GM12878 (cell line): ENCODE measurements around the gene MYO3B. TPM values are rescaled to one million over a fixed set of nuclear protein-coding genes. Genes with fewer than 3 reads are reported as not detected.
A peak's percentile ranks its signal among the peaks of the same experiment; 100 is the strongest.

ENCODE experiments used
- EP300 ChIP-seq, 2 experiments: fragments of 150-350 bp in 1 of 2; IDR thresholded peaks; 2 replicates each; pipeline ENCODE4 v1.6.1; 2011 to 2012; ENCODE audit warnings: low read depth in 2 of 2, low read length in 2 of 2, borderline replicate concordance in 1 of 2, improper control_type of control experiment in 1 of 2, inconsistent platforms in 1 of 2; ENCODE audit not compliant: control insufficient read depth in 1 of 2
- IKZF1 ChIP-seq: fragments of 450-650 bp; conservative IDR thresholded peaks from 2 replicates; pipeline ENCODE4 v1.6.1; 2017; ENCODE audit warnings: antibody characterized with exemption, mild to moderate bottlenecking
- MEF2B ChIP-seq: fragments of 450-650 bp; IDR thresholded peaks from 2 replicates; pipeline ENCODE4 v1.6.1; 2018; ENCODE audit warnings: mild to moderate bottlenecking, moderate library complexity; ENCODE audit not compliant: partially characterized antibody, poor library complexity, severe bottlenecking
- MXI1 ChIP-seq: fragments of 150-350 bp; IDR thresholded peaks from 2 replicates; pipeline ENCODE4 v1.6.1; 2011; ENCODE audit warnings: low read depth, mild to moderate bottlenecking, inconsistent platforms, low read length, improper control_type of control experiment
- RFX5 ChIP-seq: IDR thresholded peaks from 2 replicates; pipeline ENCODE4 v1.6.1; 2011; ENCODE audit warnings: low read depth, low read length, improper control_type of control experiment
- SREBF2 ChIP-seq: IDR thresholded peaks from 2 replicates; pipeline ENCODE4 v1.6.1; 2012; ENCODE audit warnings: mild to moderate bottlenecking, low read length
- ZNF24 ChIP-seq: fragments of 450-650 bp; IDR thresholded peaks from 2 replicates; pipeline ENCODE4 v1.6.1; 2017; ENCODE audit warnings: antibody characterized with exemption, mild to moderate bottlenecking
- ZNF274 ChIP-seq: IDR thresholded peaks from one replicate; pipeline ENCODE4 v1.8.0; 2011; ENCODE audit not compliant: insufficient read length, insufficient read depth
- polyA plus RNA-seq, 11 experiments: library from polyadenylated mRNA; depleted of rRNA in 4 of 11; unstranded in 6 of 11; stranded (reverse) in 5 of 11; fragments of >200 nt; fragmentation: Nextera tagmentation in 4 of 11; fragmentation: Illumina TruSeq in 1 of 11; extraction: Ambion mirVana in 4 of 11; extraction: Trizol in 1 of 11; gene quantifications; 1 replicate in 1 of 11; 2 replicates in 10 of 11; pipeline versions ENCODE4 v1.2.1 to v1.2.3, GENCODE V29; 2011 to 2016; ENCODE audit warnings: inconsistent platforms in 2 of 11, missing spikeins in 2 of 11, low read depth in 1 of 11
- total RNA-seq, 4 experiments: library from RNA; depleted of rRNA in 3 of 4; stranded (reverse); fragments of >200 nt in 3 of 4; fragmentation: Illumina TruSeq in 1 of 4; extraction: Trizol in 1 of 4; gene quantifications; 2 replicates each; pipeline versions ENCODE4 v1.2.1 to v1.2.3, GENCODE V29; 2013 to 2021
- TF ChIP-seq, protein P1 (sequence below): IDR thresholded peaks from 2 replicates; pipeline ENCODE4 v1.6.1; 2011; ENCODE audit warnings: borderline replicate concordance, low read depth, mild to moderate bottlenecking, moderate library complexity, low read length; ENCODE audit not compliant: insufficient read depth, poor library complexity, severe bottlenecking
- TF ChIP-seq, protein P2 (sequence below): fragments of 450-650 bp; IDR thresholded peaks from 2 replicates; pipeline ENCODE4 v1.6.1; 2017; ENCODE audit warnings: low read depth, mild to moderate bottlenecking, moderate library complexity
- TF ChIP-seq, protein P3 (sequence below): fragments of 450-650 bp; IDR thresholded peaks from 2 replicates; pipeline ENCODE4 v1.6.1; 2016; ENCODE audit warnings: mild to moderate bottlenecking, moderate library complexity, borderline replicate concordance

Gene MYO3B
- total and polyA plus RNA-seq, 10 of the 15 experiments (the other 5 are each of a cell fraction or from before 2014, with no cell fraction given): 1.1 to 7.1 (median 2.1) TPM

DNA sequence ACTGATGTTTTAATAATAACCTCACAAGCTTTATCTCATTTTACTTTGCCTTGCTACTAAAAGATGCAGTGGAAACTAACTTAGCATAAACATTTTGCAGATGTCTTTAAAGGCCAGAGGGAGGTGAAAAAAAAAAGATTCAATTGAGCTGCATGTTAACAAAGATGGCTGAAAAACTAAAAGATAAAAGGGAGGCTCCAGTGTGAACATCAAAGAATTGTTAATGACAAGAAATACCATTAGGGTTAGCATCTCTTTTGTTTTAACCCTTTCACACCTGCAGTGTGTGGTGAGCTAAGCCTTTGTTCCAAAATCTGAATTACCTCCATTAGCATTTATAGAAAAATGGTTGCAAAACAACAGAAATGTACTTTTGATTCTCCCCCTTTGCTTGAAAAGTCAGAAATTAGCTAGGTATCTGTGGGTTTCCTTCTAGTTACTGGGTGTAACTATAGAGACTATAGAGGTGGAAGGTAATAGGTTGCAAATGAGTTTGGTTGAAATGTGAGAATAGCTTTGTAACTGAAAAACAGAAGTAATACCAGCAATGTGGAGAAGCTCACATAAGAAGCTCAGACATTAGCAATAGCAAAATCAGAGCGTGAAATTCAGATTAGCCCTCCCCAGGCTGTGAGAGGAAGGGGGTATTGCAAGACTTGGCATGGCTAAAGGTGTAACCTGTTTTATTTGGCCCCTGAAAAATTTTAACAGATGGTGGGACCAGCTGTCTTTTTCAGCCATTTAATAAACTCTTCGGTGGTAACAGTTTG lies 502.4 kb downstream of the MYO3B start (continued):
- TF ChIP-seq MXI1: peak; percentile 31; the same call in 1 of the 2 replicates
- TF ChIP-seq SREBF2: no peak
- no peak for TF ChIP-seq MEF2B
- peak; percentile 12; the same call in 1 of the 2 replicates for TF ChIP-seq IKZF1
- peak in 1 of 2 experiments; percentile 50; a peak in 1 of 4 replicates for TF ChIP-seq EP300 (IDR thresholded peaks at IDR 0.05; ENCODE audit: borderline replicate concordance in 1 of 2, control insufficient read depth in 1 of 2, low read depth in 2 of 2, low read length in 2 of 2)
- no peak for TF ChIP-seq ZNF274
- peak; percentile 75 for TF ChIP-seq RFX5
- TF ChIP-seq ZNF24: no peak
- TF ChIP-seq, protein P1, sequence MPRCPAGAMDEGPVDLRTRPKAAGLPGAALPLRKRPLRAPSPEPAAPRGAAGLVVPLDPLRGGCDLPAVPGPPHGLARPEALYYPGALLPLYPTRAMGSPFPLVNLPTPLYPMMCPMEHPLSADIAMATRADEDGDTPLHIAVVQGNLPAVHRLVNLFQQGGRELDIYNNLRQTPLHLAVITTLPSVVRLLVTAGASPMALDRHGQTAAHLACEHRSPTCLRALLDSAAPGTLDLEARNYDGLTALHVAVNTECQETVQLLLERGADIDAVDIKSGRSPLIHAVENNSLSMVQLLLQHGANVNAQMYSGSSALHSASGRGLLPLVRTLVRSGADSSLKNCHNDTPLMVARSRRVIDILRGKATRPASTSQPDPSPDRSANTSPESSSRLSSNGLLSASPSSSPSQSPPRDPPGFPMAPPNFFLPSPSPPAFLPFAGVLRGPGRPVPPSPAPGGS: no peak
- TF ChIP-seq, protein P2, sequence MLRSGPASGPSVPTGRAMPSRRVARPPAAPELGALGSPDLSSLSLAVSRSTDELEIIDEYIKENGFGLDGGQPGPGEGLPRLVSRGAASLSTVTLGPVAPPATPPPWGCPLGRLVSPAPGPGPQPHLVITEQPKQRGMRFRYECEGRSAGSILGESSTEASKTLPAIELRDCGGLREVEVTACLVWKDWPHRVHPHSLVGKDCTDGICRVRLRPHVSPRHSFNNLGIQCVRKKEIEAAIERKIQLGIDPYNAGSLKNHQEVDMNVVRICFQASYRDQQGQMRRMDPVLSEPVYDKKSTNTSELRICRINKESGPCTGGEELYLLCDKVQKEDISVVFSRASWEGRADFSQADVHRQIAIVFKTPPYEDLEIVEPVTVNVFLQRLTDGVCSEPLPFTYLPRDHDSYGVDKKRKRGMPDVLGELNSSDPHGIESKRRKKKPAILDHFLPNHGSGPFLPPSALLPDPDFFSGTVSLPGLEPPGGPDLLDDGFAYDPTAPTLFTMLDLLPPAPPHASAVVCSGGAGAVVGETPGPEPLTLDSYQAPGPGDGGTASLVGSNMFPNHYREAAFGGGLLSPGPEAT: peak; percentile 55; the same call in 1 of the 2 replicates
- TF ChIP-seq, protein P3, sequence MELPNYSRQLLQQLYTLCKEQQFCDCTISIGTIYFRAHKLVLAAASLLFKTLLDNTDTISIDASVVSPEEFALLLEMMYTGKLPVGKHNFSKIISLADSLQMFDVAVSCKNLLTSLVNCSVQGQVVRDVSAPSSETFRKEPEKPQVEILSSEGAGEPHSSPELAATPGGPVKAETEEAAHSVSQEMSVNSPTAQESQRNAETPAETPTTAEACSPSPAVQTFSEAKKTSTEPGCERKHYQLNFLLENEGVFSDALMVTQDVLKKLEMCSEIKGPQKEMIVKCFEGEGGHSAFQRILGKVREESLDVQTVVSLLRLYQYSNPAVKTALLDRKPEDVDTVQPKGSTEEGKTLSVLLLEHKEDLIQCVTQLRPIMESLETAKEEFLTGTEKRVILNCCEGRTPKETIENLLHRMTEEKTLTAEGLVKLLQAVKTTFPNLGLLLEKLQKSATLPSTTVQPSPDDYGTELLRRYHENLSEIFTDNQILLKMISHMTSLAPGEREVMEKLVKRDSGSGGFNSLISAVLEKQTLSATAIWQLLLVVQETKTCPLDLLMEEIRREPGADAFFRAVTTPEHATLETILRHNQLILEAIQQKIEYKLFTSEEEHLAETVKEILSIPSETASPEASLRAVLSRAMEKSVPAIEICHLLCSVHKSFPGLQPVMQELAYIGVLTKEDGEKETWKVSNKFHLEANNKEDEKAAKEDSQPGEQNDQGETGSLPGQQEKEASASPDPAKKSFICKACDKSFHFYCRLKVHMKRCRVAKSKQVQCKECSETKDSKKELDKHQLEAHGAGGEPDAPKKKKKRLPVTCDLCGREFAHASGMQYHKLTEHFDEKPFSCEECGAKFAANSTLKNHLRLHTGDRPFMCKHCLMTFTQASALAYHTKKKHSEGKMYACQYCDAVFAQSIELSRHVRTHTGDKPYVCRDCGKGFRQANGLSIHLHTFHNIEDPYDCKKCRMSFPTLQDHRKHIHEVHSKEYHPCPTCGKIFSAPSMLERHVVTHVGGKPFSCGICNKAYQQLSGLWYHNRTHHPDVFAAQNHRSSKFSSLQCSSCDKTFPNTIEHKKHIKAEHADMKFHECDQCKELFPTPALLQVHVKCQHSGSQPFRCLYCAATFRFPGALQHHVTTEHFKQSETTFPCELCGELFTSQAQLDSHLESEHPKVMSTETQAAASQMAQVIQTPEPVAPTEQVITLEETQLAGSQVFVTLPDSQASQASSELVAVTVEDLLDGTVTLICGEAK: no peak
